ENCODE data around the gene HIP1. TPM values are rescaled to one million over a fixed set of nuclear protein-coding genes. Genes with fewer than 3 reads are reported as not detected.
A peak's percentile ranks its signal among the peaks of the same experiment; 100 is the strongest.

The HIP1 gene
- total and polyA plus RNA-seq, 2 donors from 2014 or later = 11.2 to 50.1 TPM

GRCh38 chr7:75575488-75576121, 163.1 kb downstream of the HIP1 start:
- no peak for FAIRE-seq
- intact Hi-C loops (cut with DNase I) = no loop called here
- TF ChIP-seq CTCF (IDR thresholded peaks at IDR 0.05; ENCODE audit: borderline replicate concordance, extremely low read depth, insufficient read depth) = no peak
- H3K4me3 ChIP-seq (ENCODE audit: low read length in 3 of 3) = no peak overlapping the region
- no peak overlapping the region for H3K9ac ChIP-seq (ENCODE audit: low read length in 3 of 3)
- H3K27ac ChIP-seq (ENCODE audit: low read depth in 2 of 2, low read length in 2 of 2) = no peak overlapping the region
- H3K36me3 ChIP-seq (ENCODE audit: control insufficient read depth in 2 of 3, insufficient read depth in 3 of 3, low read length in 3 of 3) = peaks cover 0 to 20% (median 14%) of the 10 kb centered on the region in 3 donors
- H3K4me1 ChIP-seq (ENCODE audit: control insufficient read depth in 2 of 3, insufficient read depth in 2 of 3, low read depth in 1 of 3, low read length in 3 of 3) = no peaks in the 10 kb centered on the region
- peak in 1 of 5 donors; percentile 4 for DNase-seq
- H3K9me3 ChIP-seq (ENCODE audit: control insufficient read depth in 2 of 3, insufficient read depth in 1 of 3, low read length in 3 of 3) = no peaks in the 10 kb centered on the region
- no peaks in the 10 kb centered on the region for H3K27me3 ChIP-seq (ENCODE audit: control insufficient read depth, insufficient read depth, low read length)

DNA sequence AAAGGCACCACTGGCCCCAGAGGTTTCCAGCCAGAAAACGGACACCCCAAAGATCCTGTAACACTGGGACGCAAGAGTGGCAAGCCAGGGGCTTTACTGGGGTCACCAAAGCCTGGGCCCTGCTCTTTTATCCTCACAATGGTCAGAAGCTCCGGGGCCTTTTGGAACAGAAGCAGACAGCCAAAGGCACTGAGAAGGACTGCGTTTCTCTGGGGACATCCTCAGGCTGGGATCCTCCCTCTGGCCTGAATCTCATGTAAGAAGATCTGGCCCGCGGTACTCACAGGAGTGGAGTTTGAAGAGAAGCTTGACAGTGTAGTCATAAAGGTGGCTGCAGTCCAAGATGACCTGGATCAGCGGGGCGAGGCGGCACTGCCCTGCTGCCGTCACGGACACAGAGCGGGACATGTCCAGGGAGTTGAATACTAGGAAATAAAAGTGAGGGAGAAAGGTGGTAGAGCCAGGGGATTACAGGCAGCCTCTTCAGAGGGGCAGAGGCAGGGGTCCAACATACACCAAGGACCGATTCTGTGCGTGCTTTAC, 165.2 kb downstream of the HIP1 start:
- no peak for TF ChIP-seq CTCF (IDR thresholded peaks at IDR 0.05; ENCODE audit: borderline replicate concordance, extremely low read depth, insufficient read depth)
- intact Hi-C loops (cut with DNase I) = no loop called here
- Histone ChIP-seq H3K27ac (ENCODE audit: low read depth in 2 of 2, low read length in 2 of 2) (no peak overlapping the region), H3K4me3 (ENCODE audit: low read length in 3 of 3) (no peak overlapping the region), H3K9ac (ENCODE audit: low read length in 3 of 3) (no peak overlapping the region), H3K4me1 (ENCODE audit: control insufficient read depth in 2 of 3, insufficient read depth in 2 of 3, low read depth in 1 of 3, low read length in 3 of 3) (no peaks in the 10 kb centered on the region), H3K9me3 (ENCODE audit: control insufficient read depth in 2 of 3, insufficient read depth in 1 of 3, low read length in 3 of 3) (no peaks in the 10 kb centered on the region), H3K36me3 (ENCODE audit: control insufficient read depth in 2 of 3, insufficient read depth in 3 of 3, low read length in 3 of 3) (peaks cover 0 to 16% (median 13%) of the 10 kb centered on the region in 3 donors), H3K27me3 (ENCODE audit: control insufficient read depth, insufficient read depth, low read length) (no peaks in the 10 kb centered on the region)
- FAIRE-seq (no peak), DNase-seq (no peak)

DNA sequence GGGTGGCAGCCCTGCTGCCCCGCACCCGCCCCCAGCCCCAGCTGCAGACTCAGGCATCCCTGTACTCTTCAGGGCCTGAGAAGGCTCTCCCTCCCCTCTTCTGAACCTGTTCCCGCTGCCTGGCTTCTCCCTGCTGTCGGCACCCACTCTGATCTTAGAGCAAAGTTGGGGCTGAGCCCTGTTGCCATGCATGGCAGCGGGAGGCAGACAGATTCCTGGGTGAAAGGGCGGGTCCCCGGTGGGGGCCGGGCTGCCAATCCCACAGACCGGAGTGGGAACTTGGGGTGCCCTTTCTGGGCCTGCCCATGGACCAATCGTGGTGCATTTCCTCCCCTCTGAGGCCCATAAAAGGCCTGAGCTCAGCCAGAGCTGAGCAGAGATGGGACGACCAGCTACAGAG, 165.9 kb downstream of the HIP1 start:
- Histone ChIP-seq H3K27ac (ENCODE audit: low read depth in 2 of 2, low read length in 2 of 2) (no peak overlapping the region), H3K27me3 (ENCODE audit: control insufficient read depth, insufficient read depth, low read length) (no peaks in the 10 kb centered on the region), H3K4me1 (ENCODE audit: control insufficient read depth in 2 of 3, insufficient read depth in 2 of 3, low read depth in 1 of 3, low read length in 3 of 3) (no peaks in the 10 kb centered on the region), H3K9me3 (ENCODE audit: control insufficient read depth in 2 of 3, insufficient read depth in 1 of 3, low read length in 3 of 3) (no peaks in the 10 kb centered on the region), H3K4me3 (ENCODE audit: low read length in 3 of 3) (no peak overlapping the region), H3K36me3 (ENCODE audit: control insufficient read depth in 2 of 3, insufficient read depth in 3 of 3, low read length in 3 of 3) (peaks cover 0 to 22% (median 15%) of the 10 kb centered on the region in 3 donors), H3K9ac (ENCODE audit: low read length in 3 of 3) (no peak overlapping the region)
- DNase-seq (no peak), FAIRE-seq (no peak)
- intact Hi-C loops (cut with DNase I) = no loop called here
- TF ChIP-seq CTCF (IDR thresholded peaks at IDR 0.05; ENCODE audit: borderline replicate concordance, extremely low read depth, insufficient read depth) = no peak

Data from kidney (tissue), 14 donors.